Hepatic stellate cell (primary cell): ENCODE data around the gene NT5C1A.

Source experiments
- DNase-seq: peaks from one replicate; pipeline ENCODE4 v3.0.0; 2011; ENCODE audit warnings: low spot score

NT5C1A gene

GRCh38 chr1:39635871-39636210 lies 36.1 kb downstream of the NT5C1A start:
- DNase-seq: no peak

- DNase-seq: no peak
These were observed 36.6 kb downstream of the NT5C1A start for GRCh38 chr1:39635205-39635870.

GRCh38 chr1:39633422-39633821 lies 38.5 kb downstream of the NT5C1A start:
- no peak for DNase-seq

- DNase-seq: peak; percentile 81
These were observed 39.1 kb downstream of the NT5C1A start for GRCh38 chr1:39632682-39633417.

- DNase-seq: no peak
These were observed 39.6 kb downstream of the NT5C1A start for GRCh38 chr1:39632323-39632681.

GRCh38 chr1:39631361-39632322 lies 40.3 kb downstream of the NT5C1A start:
- DNase-seq: no peak

GRCh38 chr1:39628807-39629350 lies 43.0 kb downstream of the NT5C1A start:
- no peak for DNase-seq

GRCh38 chr1:39626646-39627045 lies 45.3 kb downstream of the NT5C1A start:
- DNase-seq: no peak

GRCh38 chr1:39625462-39626273 lies 46.2 kb downstream of the NT5C1A start:
- peak; percentile 95 for DNase-seq

GRCh38 chr1:39625009-39625408 lies 46.9 kb downstream of the NT5C1A start:
- no peak for DNase-seq

- no peak for DNase-seq
These were observed 48.9 kb downstream of the NT5C1A start for GRCh38 chr1:39623053-39623452.

GRCh38 chr1:39622427-39622826 lies 49.5 kb downstream of the NT5C1A start:
- DNase-seq: no peak

- no peak for DNase-seq
These were observed 51.2 kb downstream of the NT5C1A start for GRCh38 chr1:39620659-39621165.

GRCh38 chr1:39617488-39618049 lies 54.3 kb downstream of the NT5C1A start:
- no peak for DNase-seq

- DNase-seq: no peak
These were observed 56.7 kb downstream of the NT5C1A start for GRCh38 chr1:39615086-39615673.

GRCh38 chr1:39614488-39614887 lies 57.4 kb downstream of the NT5C1A start:
- DNase-seq: no peak

- no peak for DNase-seq
These were observed 58.7 kb downstream of the NT5C1A start for GRCh38 chr1:39613250-39613649.

- DNase-seq: no peak
These were observed 62.1 kb downstream of the NT5C1A start for GRCh38 chr1:39609618-39610331.
